HG03565 (cell line): Measurements from ENCODE around the gene NPIPA1.
"Not testable (repeated sequence)": the region's sequence is repeated elsewhere in the genome, so short reads cannot be mapped to it uniquely, and the experiment has no call there.

ENCODE experiments used
- ATAC-seq: cut with Tn5 transposase; IDR thresholded peaks from one replicate; pipeline ENCODE4 v1.9.1; 2021; ENCODE audit warnings: mild to moderate bottlenecking, moderate library complexity; ENCODE audit not compliant: unreplicated experiment

The NPIPA1 gene

GRCh38 chr16:14975418-14976194 lies 38.4 kb downstream of the NPIPA1 start:
- peak; percentile 3 for ATAC-seq

GRCh38 chr16:14976971-14977736 lies 39.9 kb downstream of the NPIPA1 start:
- not testable (repeated sequence) for ATAC-seq

GRCh38 chr16:14978281-14978680 lies 41.0 kb downstream of the NPIPA1 start:
- not testable (repeated sequence) for ATAC-seq

- ATAC-seq = not testable (repeated sequence)
Measured at GRCh38 chr16:14978908-14979307, 41.7 kb downstream of the NPIPA1 start.

GRCh38 chr16:14981234-14981633 lies 44.0 kb downstream of the NPIPA1 start:
- ATAC-seq = not testable (repeated sequence)

- ATAC-seq = not testable (repeated sequence)
Measured at GRCh38 chr16:14982521-14982920, 45.3 kb downstream of the NPIPA1 start.

- not testable (repeated sequence) for ATAC-seq
Measured at GRCh38 chr16:14988092-14988491, 50.8 kb downstream of the NPIPA1 start.

GRCh38 chr16:14988661-14989191 lies 51.5 kb downstream of the NPIPA1 start:
- ATAC-seq = not testable (repeated sequence)

GRCh38 chr16:14989291-14990281 lies 52.3 kb downstream of the NPIPA1 start:
- not testable (repeated sequence) for ATAC-seq

- not testable (repeated sequence) for ATAC-seq
Measured at GRCh38 chr16:14993277-14994151, 56.3 kb downstream of the NPIPA1 start.

GRCh38 chr16:14996702-14997101 lies 59.5 kb downstream of the NPIPA1 start:
- ATAC-seq = not testable (repeated sequence)

GRCh38 chr16:14998300-14998699 lies 61.1 kb downstream of the NPIPA1 start:
- not testable (repeated sequence) for ATAC-seq

GRCh38 chr16:14999845-15000244 lies 62.6 kb downstream of the NPIPA1 start:
- ATAC-seq = not testable (repeated sequence)
